Liver (tissue), 9 donors: ENCODE data around the gene PEX5. TPM values are rescaled to one million over a fixed set of nuclear protein-coding genes. Genes with fewer than 3 reads are reported as not detected.

Experiments
- DNase-seq: peaks from one replicate; pipeline ENCODE4 v3.0.0-alpha.2; 2017; ENCODE audit warnings: low spot score
- H3K27ac ChIP-seq, 2 donors: one replicate each; pipeline ENCODE4 v1.7.0; 2013; ENCODE audit warnings: inconsistent platforms in 2 of 2, low read length in 2 of 2, control low read depth in 1 of 2, low read depth in 1 of 2, mild to moderate bottlenecking in 1 of 2
- H3K27me3 ChIP-seq, 4 donors: one replicate each; pipeline versions ENCODE4 v1.6.1 to v1.7.0; 2013; ENCODE audit warnings: low read length in 3 of 4, inconsistent platforms in 1 of 4, mild to moderate bottlenecking in 1 of 4, moderate library complexity in 1 of 4; ENCODE audit not compliant: control insufficient read depth in 4 of 4, insufficient read depth in 4 of 4
- H3K36me3 ChIP-seq, 4 donors: one replicate each; pipeline versions ENCODE4 v1.6.1 to v1.7.0; 2013; ENCODE audit warnings: low read length in 3 of 4, mild to moderate bottlenecking in 3 of 4, low read depth in 1 of 4, moderate library complexity in 1 of 4; ENCODE audit not compliant: control insufficient read depth in 4 of 4, insufficient read depth in 3 of 4
- H3K4me1 ChIP-seq, 4 donors: one replicate each; pipeline versions ENCODE4 v1.6.1 to v1.7.0; 2013; ENCODE audit warnings: low read length in 3 of 4, mild to moderate bottlenecking in 3 of 4, moderate library complexity in 1 of 4; ENCODE audit not compliant: control insufficient read depth in 4 of 4, insufficient read depth in 4 of 4
- H3K4me3 ChIP-seq, 3 donors: one replicate each; pipeline versions ENCODE4 v1.6.1 to v1.7.0; 2013; ENCODE audit warnings: low read length in 3 of 3, control low read depth in 1 of 3, low read depth in 1 of 3, mild to moderate bottlenecking in 1 of 3
- H3K9ac ChIP-seq, 2 donors: one replicate each; pipeline ENCODE4 v1.7.0; 2013; ENCODE audit warnings: low read length in 2 of 2, mild to moderate bottlenecking in 2 of 2, moderate library complexity in 2 of 2, control low read depth in 1 of 2, low read depth in 1 of 2
- H3K9me3 ChIP-seq, 4 donors: one replicate each; pipeline versions ENCODE4 v1.6.1 to v1.7.0; 2013; ENCODE audit warnings: low read length in 3 of 4; ENCODE audit not compliant: control insufficient read depth in 4 of 4
- ATF3 ChIP-seq: IDR thresholded peaks from 2 replicates; pipeline ENCODE4 v1.6.1; 2016; ENCODE audit warnings: antibody characterized with exemption
- CTCF ChIP-seq: fragments of 150-350 bp; IDR thresholded peaks from 2 replicates; pipeline ENCODE4 v1.5.1; 2017; ENCODE audit warnings: improper control_type of control experiment, low read depth, low read length; ENCODE audit not compliant: missing input control
- EGR1 ChIP-seq, 2 donors: IDR thresholded peaks; 2 replicates each; pipeline ENCODE4 v1.6.1; 2016 to 2018; ENCODE audit warnings: antibody characterized with exemption in 2 of 2, low read depth in 2 of 2
- FOXA1 ChIP-seq: IDR thresholded peaks from 2 replicates; pipeline ENCODE4 v1.6.1; 2016; ENCODE audit warnings: antibody characterized with exemption
- FOXA2 ChIP-seq: IDR thresholded peaks from 2 replicates; pipeline ENCODE4 v1.6.1; 2016; ENCODE audit warnings: antibody characterized with exemption
- GABPA ChIP-seq, 2 donors: IDR thresholded peaks in 1 of 2; conservative IDR thresholded peaks in 1 of 2; 2 replicates each; pipeline ENCODE4 v1.6.1; 2016; ENCODE audit warnings: antibody characterized with exemption in 2 of 2, mild to moderate bottlenecking in 1 of 2, moderate library complexity in 1 of 2
- HNF4A ChIP-seq, 2 donors: conservative IDR thresholded peaks; 2 replicates each; pipeline ENCODE4 v1.6.1; 2016; ENCODE audit warnings: antibody characterized with exemption in 2 of 2, mild to moderate bottlenecking in 2 of 2
- HNF4G ChIP-seq: IDR thresholded peaks from 2 replicates; pipeline ENCODE4 v1.6.1; 2016; ENCODE audit warnings: antibody characterized with exemption
- JUND ChIP-seq, 2 donors: IDR thresholded peaks; 2 replicates each; pipeline ENCODE4 v1.6.1; 2016; ENCODE audit warnings: antibody characterized with exemption in 2 of 2
- NR2F2 ChIP-seq: IDR thresholded peaks from 2 replicates; pipeline ENCODE4 v1.6.1; 2016; ENCODE audit warnings: antibody characterized with exemption
- RAD21 ChIP-seq, 2 donors: IDR thresholded peaks; 2 replicates each; pipeline ENCODE4 v1.6.1; 2016; ENCODE audit warnings: antibody characterized with exemption in 2 of 2, mild to moderate bottlenecking in 2 of 2
- REST ChIP-seq: IDR thresholded peaks from 2 replicates; pipeline ENCODE4 v1.6.1; 2016; ENCODE audit warnings: antibody characterized with exemption, mild to moderate bottlenecking
- RXRA ChIP-seq, 2 donors: IDR thresholded peaks; 2 replicates each; pipeline ENCODE4 v1.6.1; 2017 to 2018; ENCODE audit warnings: antibody characterized with exemption in 2 of 2, mild to moderate bottlenecking in 1 of 2
- SP1 ChIP-seq: IDR thresholded peaks from 2 replicates; pipeline ENCODE4 v1.6.1; 2018; ENCODE audit warnings: antibody characterized with exemption, mild to moderate bottlenecking
- TAF1 ChIP-seq: conservative IDR thresholded peaks from 2 replicates; pipeline ENCODE4 v1.6.1; 2016; ENCODE audit warnings: antibody characterized with exemption, mild to moderate bottlenecking
- YY1 ChIP-seq: IDR thresholded peaks from 2 replicates; pipeline ENCODE4 v1.6.1; 2016; ENCODE audit warnings: antibody characterized with exemption, mild to moderate bottlenecking
- WGBS: extraction: QIAGEN DNeasy Blood & Tissue Kit; methylation state at CpG from one replicate; pipeline ENCODE4 v1.1.7; 2013; 5-methylcytosine and 5-hydroxymethylcytosine counted together
- polyA plus RNA-seq, 2 donors: library from polyadenylated mRNA; stranded (reverse) in 1 of 2; unstranded in 1 of 2; fragments of 200-250 nt in 1 of 2; fragments of >200 nt in 1 of 2; fragmentation: Nextera tagmentation in 1 of 2; extraction: Ambion mirVana in 1 of 2; gene quantifications; one replicate each; pipeline versions ENCODE4 v1.2.1 to v1.2.3, GENCODE V29; 2013 to 2015
- total RNA-seq, 2 donors: library from RNA; depleted of rRNA; stranded (reverse); fragments of >200 nt; gene quantifications; one replicate each; pipeline ENCODE4 v1.2.3, GENCODE V29; 2014
- TF ChIP-seq, protein P1 (sequence below): IDR thresholded peaks from 2 replicates; pipeline ENCODE4 v1.6.1; 2016; ENCODE audit warnings: antibody characterized with exemption
- TF ChIP-seq, protein P2 (sequence below): IDR thresholded peaks from 2 replicates; pipeline ENCODE4 v1.6.1; 2016; ENCODE audit warnings: antibody characterized with exemption
- donor health status: healthy.
- donor health status: healthy.
- donor health status: healthy.
- donor health status: healthy.
- donor health status: healthy.

PEX5 gene
- total and polyA plus RNA-seq, 4 donors: 5.7 to 37.9 (median 22.8) TPM

DNA sequence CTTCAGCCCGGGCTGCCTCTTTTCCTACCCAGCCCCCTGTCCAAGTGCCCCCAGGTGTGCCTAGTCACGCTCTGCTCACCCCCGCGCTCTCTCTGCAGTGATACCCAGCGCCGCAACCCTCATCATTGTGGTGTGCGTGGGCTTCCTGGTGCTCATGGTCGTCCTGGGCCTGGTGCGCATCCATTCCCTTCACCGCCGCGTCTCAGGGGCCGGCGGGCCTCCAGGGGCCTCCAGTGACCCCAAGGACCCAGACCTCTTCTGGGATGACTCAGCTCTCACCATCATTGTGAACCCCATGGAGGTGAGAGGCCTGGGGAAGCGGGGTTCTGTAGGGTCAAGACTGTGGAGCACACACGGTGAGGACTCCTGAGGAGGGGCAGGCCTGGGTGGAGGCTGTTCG is 32.1 kb upstream of the PEX5 start:
- 97% methylated on average over 17 of the region's 17 CpGs for WGBS
- no peak overlapping the region for H3K4me3 ChIP-seq
- no peaks in the 10 kb centered on the region for H3K9me3 ChIP-seq
- no peak for TF ChIP-seq TAF1
- TF ChIP-seq CTCF: no peak
- TF ChIP-seq RXRA (IDR thresholded peaks at IDR 0.05): no peak
- TF ChIP-seq JUND (IDR thresholded peaks at IDR 0.05): no peak
- TF ChIP-seq HNF4G: no peak
- TF ChIP-seq FOXA1: no peak
- no peak for TF ChIP-seq NR2F2
- no peak for TF ChIP-seq RAD21 (IDR thresholded peaks at IDR 0.05)
- TF ChIP-seq FOXA2: no peak
- no peak for TF ChIP-seq YY1
- no peak for TF ChIP-seq EGR1 (IDR thresholded peaks at IDR 0.05; ENCODE audit: low read depth in 2 of 2)
- TF ChIP-seq GABPA (IDR thresholded peaks at IDR 0.05 in 1 of 2, conservative IDR thresholded peaks at IDR 0.05 in 1 of 2): no peak
- TF ChIP-seq, protein P1, sequence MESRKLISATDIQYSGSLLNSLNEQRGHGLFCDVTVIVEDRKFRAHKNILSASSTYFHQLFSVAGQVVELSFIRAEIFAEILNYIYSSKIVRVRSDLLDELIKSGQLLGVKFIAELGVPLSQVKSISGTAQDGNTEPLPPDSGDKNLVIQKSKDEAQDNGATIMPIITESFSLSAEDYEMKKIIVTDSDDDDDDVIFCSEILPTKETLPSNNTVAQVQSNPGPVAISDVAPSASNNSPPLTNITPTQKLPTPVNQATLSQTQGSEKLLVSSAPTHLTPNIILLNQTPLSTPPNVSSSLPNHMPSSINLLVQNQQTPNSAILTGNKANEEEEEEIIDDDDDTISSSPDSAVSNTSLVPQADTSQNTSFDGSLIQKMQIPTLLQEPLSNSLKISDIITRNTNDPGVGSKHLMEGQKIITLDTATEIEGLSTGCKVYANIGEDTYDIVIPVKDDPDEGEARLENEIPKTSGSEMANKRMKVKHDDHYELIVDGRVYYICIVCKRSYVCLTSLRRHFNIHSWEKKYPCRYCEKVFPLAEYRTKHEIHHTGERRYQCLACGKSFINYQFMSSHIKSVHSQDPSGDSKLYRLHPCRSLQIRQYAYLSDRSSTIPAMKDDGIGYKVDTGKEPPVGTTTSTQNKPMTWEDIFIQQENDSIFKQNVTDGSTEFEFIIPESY: no peak
- TF ChIP-seq, protein P2, sequence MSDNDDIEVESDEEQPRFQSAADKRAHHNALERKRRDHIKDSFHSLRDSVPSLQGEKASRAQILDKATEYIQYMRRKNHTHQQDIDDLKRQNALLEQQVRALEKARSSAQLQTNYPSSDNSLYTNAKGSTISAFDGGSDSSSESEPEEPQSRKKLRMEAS: no peak
- no peak for TF ChIP-seq HNF4A (conservative IDR thresholded peaks at IDR 0.05)
- no peak for TF ChIP-seq SP1
- TF ChIP-seq ATF3: no peak
- no peak for TF ChIP-seq REST
- no peaks in the 10 kb centered on the region for H3K27me3 ChIP-seq
- H3K9ac ChIP-seq: no peak overlapping the region
- DNase-seq: no peak
- H3K4me1 ChIP-seq: peaks cover 5 to 43% (median 30%) of the 10 kb centered on the region in 4 donors
- H3K36me3 ChIP-seq: peaks cover 3 to 11% (median 6%) of the 10 kb centered on the region in 4 donors
- H3K27ac ChIP-seq: no peak overlapping the region
